GM12878 (cell line): ENCODE results near the gene PLSCR1. TPM values are rescaled to one million over a fixed set of nuclear protein-coding genes. Genes with fewer than 3 reads are reported as not detected.

Source experiments
- ATAC-seq: fragments of 200-7000 bp; cut with Tn5 transposase; 3 replicates; pipeline ENCODE4 v1.9.1; 2020; ENCODE audit warnings: mild to moderate bottlenecking, moderate library complexity
- BruUV-seq: library from RNA; stranded (reverse); fragments of 400-500 nt; replicated peaks from 2 replicates; lab custom pipeline; 2021; lab: Mats Ljungman, UMichigan
- CTCF ChIA-PET: fragments of 300-600 bp; sonication (Branson Sonifier 250); formaldehyde crosslinking; extraction: SDS; loops from one replicate; lab custom pipeline; 2021; ENCODE audit warnings: inconsistent platforms; lab: Yijun Ruan, JAX
- POLR2A ChIA-PET: fragments of 350-600 bp; formaldehyde crosslinking; extraction: SDS; loops from one replicate; lab custom pipeline; 2021; ENCODE audit warnings: inconsistent platforms; lab: Charles Lee
- RAD21 ChIA-PET: fragments of 300-600 bp; sonication (Branson Sonifier 250); formaldehyde crosslinking; loops from one replicate; lab custom pipeline; 2023; ENCODE audit warnings: antibody characterized with exemption; ENCODE audit not compliant: unreplicated experiment; lab: Charles Lee
- SMC1A ChIA-PET: fragments of 300-600 bp; sonication (Branson Sonifier 250); formaldehyde crosslinking; loops from one replicate; lab custom pipeline; 2023; ENCODE audit not compliant: unreplicated experiment, uncharacterized antibody; lab: Charles Lee
- DNase-seq: peaks from one replicate; pipeline ENCODE4 v3.0.0-alpha.2; 2011; ENCODE audit warnings: low read depth, low spot score
- FAIRE-seq: peaks from 3 replicates; lab custom pipeline; 2011; peaks lifted over from hg19 to GRCh38; lab: Jason Lieb, UNC
- H2AFZ ChIP-seq: 2 replicates; pipeline ENCODE4 v1.6.0; 2011; ENCODE audit warnings: low read depth, low read length, control low read depth; ENCODE audit not compliant: control insufficient read depth
- H3K27ac ChIP-seq: 2 replicates; pipeline ENCODE4 v1.5.1; 2011; ENCODE audit warnings: control low read depth; ENCODE audit not compliant: control insufficient read depth, insufficient read depth
- H3K27me3 ChIP-seq, 2 experiments: replicated peaks in 1 of 2; 2 replicates each; pipeline versions ENCODE4 v1.6.0 to v1.6.1; 2011; ENCODE audit warnings: low read length in 1 of 2; ENCODE audit not compliant: control insufficient read depth in 2 of 2, insufficient read depth in 2 of 2
- H3K36me3 ChIP-seq, 2 experiments: 2 replicates each; pipeline ENCODE4 v1.5.1; 2011; ENCODE audit warnings: low read length in 1 of 2; ENCODE audit not compliant: control insufficient read depth in 2 of 2, insufficient read depth in 2 of 2
- H3K4me1 ChIP-seq: 2 replicates; pipeline ENCODE4 v1.6.1; 2011; ENCODE audit warnings: mild to moderate bottlenecking, low read length, moderate library complexity, mixed read lengths; ENCODE audit not compliant: control insufficient read depth, insufficient read depth
- H3K4me2 ChIP-seq: 2 replicates; pipeline ENCODE4 v1.6.0; 2011; ENCODE audit warnings: control low read depth; ENCODE audit not compliant: control insufficient read depth, insufficient read depth
- H3K4me3 ChIP-seq: fragments of 200-600 bp; sonication (generic); 2 replicates; pipeline ENCODE4 v1.5.1; 2016
- H3K79me2 ChIP-seq: 2 replicates; pipeline ENCODE4 v1.6.0; 2011; ENCODE audit warnings: low read length; ENCODE audit not compliant: control insufficient read depth, insufficient read depth
- H3K9ac ChIP-seq: 2 replicates; pipeline ENCODE4 v1.8.0; 2011; ENCODE audit warnings: low read length, control low read depth, mixed read lengths; ENCODE audit not compliant: control insufficient read depth, insufficient read depth
- H3K9me3 ChIP-seq: replicated peaks from 3 replicates; pipeline ENCODE4 v1.5.1; 2011; ENCODE audit warnings: mild to moderate bottlenecking, low read length; ENCODE audit not compliant: control insufficient read depth, insufficient read depth
- H4K20me1 ChIP-seq: 2 replicates; pipeline ENCODE4 v1.6.0; 2011; ENCODE audit not compliant: control insufficient read depth, insufficient read depth
- ATF7 ChIP-seq: fragments of 450-650 bp; IDR thresholded peaks from 2 replicates; pipeline ENCODE4 v1.6.1; 2016; ENCODE audit warnings: low read depth, mild to moderate bottlenecking
- CBFB ChIP-seq: IDR thresholded peaks from 2 replicates; pipeline ENCODE4 v1.6.1; 2016; ENCODE audit warnings: antibody characterized with exemption, low read depth
- CHD2 ChIP-seq: IDR thresholded peaks from 2 replicates; pipeline ENCODE4 v1.6.1; 2011; ENCODE audit warnings: low read depth, low read length, improper control_type of control experiment, borderline replicate concordance
- EED ChIP-seq: sonication (generic); IDR thresholded peaks from 2 replicates; pipeline ENCODE4 v1.6.1; 2016; ENCODE audit warnings: antibody characterized with exemption, low read depth
- ESRRA ChIP-seq: IDR thresholded peaks from 2 replicates; pipeline ENCODE4 v1.6.1; 2012; ENCODE audit warnings: mild to moderate bottlenecking, low read length, improper control_type of control experiment
- MEF2A ChIP-seq: IDR thresholded peaks from 2 replicates; pipeline ENCODE4 v1.6.1; 2011; ENCODE audit warnings: low read depth, mild to moderate bottlenecking, low read length, moderate library complexity; ENCODE audit not compliant: insufficient read depth
- MYC ChIP-seq: IDR thresholded peaks from 2 replicates; pipeline ENCODE4 v1.6.1; 2011; ENCODE audit warnings: mild to moderate bottlenecking, low read length, moderate library complexity, inconsistent platforms; ENCODE audit not compliant: insufficient read depth, insufficient replicate concordance, insufficient read length, severe bottlenecking
- NRF1 ChIP-seq: conservative IDR thresholded peaks from 2 replicates; pipeline ENCODE4 v1.6.1; 2011; ENCODE audit warnings: mild to moderate bottlenecking, low read depth, low read length, improper control_type of control experiment
- RBBP5 ChIP-seq: fragments of 200-600 bp; sonication (generic); conservative IDR thresholded peaks from 2 replicates; pipeline ENCODE4 v1.6.1; 2016
- YY1 ChIP-seq: IDR thresholded peaks from 2 replicates; pipeline ENCODE4 v1.6.1; 2011; ENCODE audit warnings: low read depth, mild to moderate bottlenecking, low read length
- ZZZ3 ChIP-seq: IDR thresholded peaks from 2 replicates; pipeline ENCODE4 v1.6.1; 2011; ENCODE audit warnings: low read depth; ENCODE audit not compliant: control insufficient read depth, insufficient read length
- WGBS: methylation state at CpG from one replicate; pipeline ENCODE4 v1.1.6; 2016; ENCODE audit warnings: low lambda C conversion rate; ENCODE audit not compliant: insufficient replicate concordance, insufficient coverage; ENCODE audit errors: missing lambda C conversion rate; 5-methylcytosine and 5-hydroxymethylcytosine counted together
- in situ Hi-C: fragments of 300-500 bp; cut with MboI; formaldehyde crosslinking; loops from 9 replicates; pipeline ENCODE4 v1.14.3; 2018; ENCODE audit warnings: mixed read lengths
- intact Hi-C: fragments of 100-400 bp; cut with micrococcal nuclease; formaldehyde crosslinking; loops from one replicate; pipeline ENCODE4 v1.14.2; 2022; ENCODE audit not compliant: unreplicated experiment
- polyA plus RNA-seq, 11 experiments: library from polyadenylated mRNA; depleted of rRNA in 4 of 11; unstranded in 6 of 11; stranded (reverse) in 5 of 11; fragments of >200 nt; fragmentation: Nextera tagmentation in 4 of 11; fragmentation: Illumina TruSeq in 1 of 11; extraction: Ambion mirVana in 4 of 11; extraction: Trizol in 1 of 11; gene quantifications; 1 replicate in 1 of 11; 2 replicates in 10 of 11; pipeline versions ENCODE4 v1.2.1 to v1.2.3, GENCODE V29; 2011 to 2016; ENCODE audit warnings: inconsistent platforms in 2 of 11, missing spikeins in 2 of 11, low read depth in 1 of 11
- total RNA-seq, 4 experiments: library from RNA; depleted of rRNA in 3 of 4; stranded (reverse); fragments of >200 nt in 3 of 4; fragmentation: Illumina TruSeq in 1 of 4; extraction: Trizol in 1 of 4; gene quantifications; 2 replicates each; pipeline versions ENCODE4 v1.2.1 to v1.2.3, GENCODE V29; 2013 to 2021
- TF ChIP-seq, protein P1 (sequence below): fragments of 450-650 bp; IDR thresholded peaks from 2 replicates; pipeline ENCODE4 v1.6.1; 2017; ENCODE audit warnings: antibody characterized with exemption, mild to moderate bottlenecking, moderate library complexity

PLSCR1 gene
- total and polyA plus RNA-seq, 10 of the 15 experiments (the other 5 are each of a cell fraction or from before 2014, with no cell fraction given), result 35.4 to 77.8 (median 41.1) TPM

- ATAC-seq, result no peak
- peaks cover 44% of the 10 kb centered on the region for H3K79me2 ChIP-seq
- SMC1A ChIA-PET, result no interaction called here
Measured at GRCh38 chr3:146537603-146538002, 6.8 kb downstream of the PLSCR1 start.

More at GRCh38 chr3:146537603-146538002, 6.8 kb downstream of the PLSCR1 start:
- FAIRE-seq, result no peak
- in situ Hi-C loops (no loop called here), intact Hi-C loops (no loop called here)
- no peaks in the 10 kb centered on the region for H3K27me3 ChIP-seq
- no peaks in the 10 kb centered on the region for H4K20me1 ChIP-seq
- H2AFZ ChIP-seq, result no peak overlapping the region
- no peak overlapping the region for H3K27ac ChIP-seq
- ChIA-PET CTCF (no interaction called here), POLR2A (no interaction called here), RAD21 (no interaction called here)
- no TSS peak for BruUV-seq
- H3K4me1 ChIP-seq, result no peaks in the 10 kb centered on the region; the same call in 1 of the 2 replicates
- no peak overlapping the region for H3K9ac ChIP-seq
- H3K4me2 ChIP-seq, result no peak overlapping the region; the same call in 1 of the 2 replicates
- TF ChIP-seq CBFB (no peak), ESRRA (no peak), CHD2 (no peak), NRF1 (no peak), RBBP5 (no peak), ATF7 (no peak), ZZZ3 (no peak), YY1 (no peak), MEF2A (no peak), EED (no peak), MYC (no peak)
- TF ChIP-seq, protein P1, sequence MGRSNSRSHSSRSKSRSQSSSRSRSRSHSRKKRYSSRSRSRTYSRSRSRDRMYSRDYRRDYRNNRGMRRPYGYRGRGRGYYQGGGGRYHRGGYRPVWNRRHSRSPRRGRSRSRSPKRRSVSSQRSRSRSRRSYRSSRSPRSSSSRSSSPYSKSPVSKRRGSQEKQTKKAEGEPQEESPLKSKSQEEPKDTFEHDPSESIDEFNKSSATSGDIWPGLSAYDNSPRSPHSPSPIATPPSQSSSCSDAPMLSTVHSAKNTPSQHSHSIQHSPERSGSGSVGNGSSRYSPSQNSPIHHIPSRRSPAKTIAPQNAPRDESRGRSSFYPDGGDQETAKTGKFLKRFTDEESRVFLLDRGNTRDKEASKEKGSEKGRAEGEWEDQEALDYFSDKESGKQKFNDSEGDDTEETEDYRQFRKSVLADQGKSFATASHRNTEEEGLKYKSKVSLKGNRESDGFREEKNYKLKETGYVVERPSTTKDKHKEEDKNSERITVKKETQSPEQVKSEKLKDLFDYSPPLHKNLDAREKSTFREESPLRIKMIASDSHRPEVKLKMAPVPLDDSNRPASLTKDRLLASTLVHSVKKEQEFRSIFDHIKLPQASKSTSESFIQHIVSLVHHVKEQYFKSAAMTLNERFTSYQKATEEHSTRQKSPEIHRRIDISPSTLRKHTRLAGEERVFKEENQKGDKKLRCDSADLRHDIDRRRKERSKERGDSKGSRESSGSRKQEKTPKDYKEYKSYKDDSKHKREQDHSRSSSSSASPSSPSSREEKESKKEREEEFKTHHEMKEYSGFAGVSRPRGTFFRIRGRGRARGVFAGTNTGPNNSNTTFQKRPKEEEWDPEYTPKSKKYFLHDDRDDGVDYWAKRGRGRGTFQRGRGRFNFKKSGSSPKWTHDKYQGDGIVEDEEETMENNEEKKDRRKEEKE, result no peak
- no peak overlapping the region for H3K4me3 ChIP-seq
- WGBS, result 100% methylated on average over 3 of the region's 3 CpGs
- no peak for DNase-seq
- H3K36me3 ChIP-seq, result peaks cover 0 to 3% of the 10 kb centered on the region in 2 experiments; a peak in 1 of 4 replicates
- no peaks in the 10 kb centered on the region for H3K9me3 ChIP-seq
